Endothelial cell of umbilical vein (primary cell): Measurements from ENCODE around the gene SLC34A1. TPM values are rescaled to one million over a fixed set of nuclear protein-coding genes. Genes with fewer than 3 reads are reported as not detected.

Source experiments
- BruUV-seq: library from RNA; stranded (reverse); fragments of 400-500 nt; replicated peaks from 2 replicates; lab custom pipeline; 2021; lab: Mats Ljungman, UMichigan
- CTCF ChIA-PET: fragments of 300-600, 350-600 bp; sonication (Branson Sonifier 250); formaldehyde crosslinking; loops from one replicate; lab custom pipeline; 2021; ENCODE audit warnings: antibody characterized with exemption, inconsistent platforms; lab: Charles Lee
- POLR2A ChIA-PET: fragments of 300-600, 350-600 bp; sonication (Branson Sonifier 250); formaldehyde crosslinking; loops from one replicate; lab custom pipeline; 2021; ENCODE audit warnings: antibody characterized with exemption, inconsistent platforms; lab: Charles Lee
- DNase-seq: peaks from one replicate; pipeline ENCODE4 v3.0.0-alpha.2; 2011; ENCODE audit warnings: low read depth, low spot score
- FAIRE-seq: peaks from 2 replicates; lab custom pipeline; 2011; peaks lifted over from hg19 to GRCh38; lab: Jason Lieb, UNC
- H2AFZ ChIP-seq: 2 replicates; pipeline ENCODE4 v1.6.0; 2012; ENCODE audit warnings: low read depth, low read length, control low read depth, inconsistent platforms
- H3K27ac ChIP-seq: 2 replicates; pipeline ENCODE4 v1.5.1; 2011; ENCODE audit warnings: low read depth, mild to moderate bottlenecking, control low read depth, low read length, moderate library complexity; ENCODE audit not compliant: insufficient read depth
- H3K27me3 ChIP-seq, 2 experiments: 2 replicates each; pipeline versions ENCODE4 v1.6.0 to v1.6.1; 2011; ENCODE audit warnings: low read length in 2 of 2, mixed read lengths in 1 of 2; ENCODE audit not compliant: control insufficient read depth in 2 of 2, insufficient read depth in 2 of 2
- H3K36me3 ChIP-seq, 2 experiments: 2 replicates in 1 of 2; 3 replicates in 1 of 2; pipeline ENCODE4 v1.5.1; 2011; ENCODE audit warnings: low read length in 2 of 2, mild to moderate bottlenecking in 1 of 2, moderate library complexity in 1 of 2; ENCODE audit not compliant: control insufficient read depth in 2 of 2, insufficient read depth in 2 of 2; ENCODE audit errors: extremely low read depth in 1 of 2
- H3K4me1 ChIP-seq: 3 replicates; pipeline ENCODE4 v1.5.1; 2011; ENCODE audit warnings: mild to moderate bottlenecking, low read length; ENCODE audit not compliant: control insufficient read depth, insufficient read depth; ENCODE audit errors: extremely low read depth
- H3K4me2 ChIP-seq: 2 replicates; pipeline ENCODE4 v1.6.1; 2011; ENCODE audit warnings: low read length, control low read depth, mixed read lengths; ENCODE audit not compliant: insufficient read depth
- H3K4me3 ChIP-seq, 3 experiments: fragments of 200-600 bp in 1 of 3; sonication (generic), shearing (Covaris generic) in 1 of 3; replicated peaks in 1 of 3; 2 replicates each; pipeline ENCODE4 v1.5.1; 2011 to 2016; ENCODE audit warnings: control low read depth in 3 of 3, low read length in 3 of 3, mild to moderate bottlenecking in 2 of 3, inconsistent platforms in 1 of 3, low read depth in 1 of 3, moderate library complexity in 1 of 3; ENCODE audit not compliant: insufficient read depth in 1 of 3
- H3K79me2 ChIP-seq: 2 replicates; pipeline ENCODE4 v1.6.0; 2012; ENCODE audit warnings: low read length, inconsistent platforms; ENCODE audit not compliant: control insufficient read depth, insufficient read depth
- H3K9ac ChIP-seq: replicated peaks from 2 replicates; pipeline ENCODE3; 2011; ENCODE audit warnings: low read length, control low read depth; ENCODE audit not compliant: insufficient read depth; ENCODE audit errors: extremely low read depth
- H3K9me1 ChIP-seq: replicated peaks from 3 replicates; pipeline ENCODE4 v1.6.0; 2011; ENCODE audit warnings: mild to moderate bottlenecking, low read length; ENCODE audit not compliant: control insufficient read depth, insufficient read depth; ENCODE audit errors: extremely low read depth
- H3K9me3 ChIP-seq: replicated peaks from 2 replicates; pipeline ENCODE4 v1.5.1; 2012; ENCODE audit warnings: low read length, inconsistent platforms; ENCODE audit not compliant: control insufficient read depth, insufficient read depth
- H4K20me1 ChIP-seq: replicated peaks from 2 replicates; pipeline ENCODE3; 2011; ENCODE audit warnings: mild to moderate bottlenecking, low read length; ENCODE audit not compliant: control insufficient read depth, insufficient read depth; ENCODE audit errors: extremely low read depth
- EZH2 ChIP-seq: IDR thresholded peaks from 2 replicates; pipeline ENCODE4 v1.6.1; 2012; ENCODE audit warnings: borderline replicate concordance, low read depth, mild to moderate bottlenecking, moderate library complexity, low read length, inconsistent platforms; ENCODE audit not compliant: severe bottlenecking
- FOS ChIP-seq: IDR thresholded peaks from 2 replicates; pipeline ENCODE4 v1.6.1; 2011; ENCODE audit warnings: mild to moderate bottlenecking, low read length, moderate library complexity, borderline replicate concordance; ENCODE audit not compliant: insufficient read depth
- GATA2 ChIP-seq: IDR thresholded peaks from 2 replicates; pipeline ENCODE4 v1.7.0; 2011; ENCODE audit warnings: low read depth, mild to moderate bottlenecking, moderate library complexity, mixed read lengths, low read length; ENCODE audit not compliant: insufficient read length, insufficient read depth
- JUN ChIP-seq: IDR thresholded peaks from 2 replicates; pipeline ENCODE4 v1.6.1; 2011; ENCODE audit warnings: borderline replicate concordance, low read depth; ENCODE audit not compliant: insufficient read length, insufficient read depth
- MYC ChIP-seq: IDR thresholded peaks from one replicate; pipeline ENCODE4 v1.6.1; 2011; ENCODE audit warnings: mild to moderate bottlenecking, low read depth, low read length
- POLR2A ChIP-seq: IDR thresholded peaks from 2 replicates; pipeline ENCODE4 v1.6.1; 2012; ENCODE audit warnings: low read depth, mild to moderate bottlenecking, control low read depth, low read length
- POLR2AphosphoS5 ChIP-seq: IDR thresholded peaks from 2 replicates; pipeline ENCODE4 v1.6.1; 2012; ENCODE audit warnings: low read depth, mild to moderate bottlenecking, control low read depth, low read length, moderate library complexity; ENCODE audit not compliant: insufficient read depth
- dilution Hi-C: fragments of 300-500 bp; cut with MboI; formaldehyde crosslinking; loops from one replicate; pipeline ENCODE4 v1.15.0; 2019; ENCODE audit warnings: low sequenced_read_pairs; ENCODE audit not compliant: extremely low pct_ligation_motif_present
- intact Hi-C: fragments of 100-400 bp; cut with micrococcal nuclease; formaldehyde crosslinking; loops from one replicate; pipeline ENCODE4 v1.10.0; 2022
- polyA plus RNA-seq, 4 experiments: library from polyadenylated mRNA; depleted of rRNA in 3 of 4; stranded (reverse) in 3 of 4; unstranded in 1 of 4; fragments of >200 nt; gene quantifications; 2 replicates each; pipeline versions ENCODE4 v1.2.1 to v1.2.3, GENCODE V29; 2011 to 2012; ENCODE audit warnings: missing spikeins in 1 of 4
- total RNA-seq: library from RNA; stranded (reverse); gene quantifications from 2 replicates; pipeline ENCODE4 v1.2.3, GENCODE V29; 2021
- TF ChIP-seq, protein P1 (sequence below), 2 donors: IDR thresholded peaks; 1 replicate in 1 of 2; 2 replicates in 1 of 2; pipeline ENCODE4 v1.5.1; 2011; ENCODE audit warnings: low read length in 2 of 2, mild to moderate bottlenecking in 2 of 2, moderate library complexity in 2 of 2, control low read depth in 1 of 2, inconsistent platforms in 1 of 2, low read depth in 1 of 2; ENCODE audit not compliant: insufficient read depth in 1 of 2; ENCODE audit errors: extremely low read depth in 1 of 2
- TF ChIP-seq, protein P2 (sequence below): IDR thresholded peaks from 2 replicates; pipeline ENCODE4 v1.6.1; 2011; ENCODE audit not compliant: insufficient read depth, insufficient read length

The SLC34A1 gene
- total and polyA plus RNA-seq, 2 donors (not counting 3 experiments of a cell fraction or from before 2014, with no cell fraction given) = not detected

DNA sequence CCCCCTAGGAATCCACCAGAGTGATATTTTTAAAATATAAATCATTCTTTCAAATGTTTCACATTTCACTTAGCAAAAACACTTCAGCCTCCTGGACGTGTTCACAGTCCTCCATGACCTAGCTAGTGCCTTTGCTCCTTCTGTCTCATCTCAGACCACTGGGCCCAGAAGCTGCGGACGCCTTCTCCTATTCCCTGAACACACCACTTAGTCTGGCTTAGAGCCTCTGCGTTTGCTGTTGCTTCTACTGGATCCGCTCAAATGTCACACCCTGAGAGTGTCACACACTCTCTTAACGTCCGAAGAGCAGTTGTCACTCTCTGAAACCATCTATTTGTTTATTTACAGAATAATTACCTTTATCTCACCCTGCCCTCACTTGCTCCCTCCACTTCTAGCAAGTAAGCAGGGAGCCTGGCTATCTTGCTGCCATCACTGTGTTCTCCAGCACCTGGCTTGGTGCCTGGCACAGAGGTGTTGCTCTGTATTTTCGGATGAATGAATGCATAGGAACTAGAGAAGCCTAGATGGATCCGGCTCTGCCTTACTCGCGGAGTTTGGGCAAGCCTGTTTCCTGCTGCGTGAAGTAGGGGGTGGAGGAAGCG is 41.1 kb downstream of the SLC34A1 start:
- Histone ChIP-seq H3K9ac (peak overlapping the region; percentile 59), H3K4me2 (peak overlapping the region; percentile 48), H3K4me3 (peak overlapping the region in 2 of 3 experiments; percentile 51 to 52), H2AFZ (peak overlapping the region; percentile 92), H3K4me1 (peaks cover 14% of the 10 kb centered on the region), H3K36me3 (no peaks in the 10 kb centered on the region), H3K79me2 (peaks cover 27% of the 10 kb centered on the region), H3K9me1 (no peaks in the 10 kb centered on the region), H4K20me1 (no peaks in the 10 kb centered on the region), H3K27ac (peak overlapping the region; percentile 61), H3K9me3 (no peaks in the 10 kb centered on the region), H3K27me3 (no peaks in the 10 kb centered on the region)
- TF ChIP-seq POLR2AphosphoS5 (no peak), POLR2A (no peak), GATA2 (no peak), FOS (no peak), MYC (no peak), JUN (no peak), EZH2 (no peak)
- TF ChIP-seq, protein P1, sequence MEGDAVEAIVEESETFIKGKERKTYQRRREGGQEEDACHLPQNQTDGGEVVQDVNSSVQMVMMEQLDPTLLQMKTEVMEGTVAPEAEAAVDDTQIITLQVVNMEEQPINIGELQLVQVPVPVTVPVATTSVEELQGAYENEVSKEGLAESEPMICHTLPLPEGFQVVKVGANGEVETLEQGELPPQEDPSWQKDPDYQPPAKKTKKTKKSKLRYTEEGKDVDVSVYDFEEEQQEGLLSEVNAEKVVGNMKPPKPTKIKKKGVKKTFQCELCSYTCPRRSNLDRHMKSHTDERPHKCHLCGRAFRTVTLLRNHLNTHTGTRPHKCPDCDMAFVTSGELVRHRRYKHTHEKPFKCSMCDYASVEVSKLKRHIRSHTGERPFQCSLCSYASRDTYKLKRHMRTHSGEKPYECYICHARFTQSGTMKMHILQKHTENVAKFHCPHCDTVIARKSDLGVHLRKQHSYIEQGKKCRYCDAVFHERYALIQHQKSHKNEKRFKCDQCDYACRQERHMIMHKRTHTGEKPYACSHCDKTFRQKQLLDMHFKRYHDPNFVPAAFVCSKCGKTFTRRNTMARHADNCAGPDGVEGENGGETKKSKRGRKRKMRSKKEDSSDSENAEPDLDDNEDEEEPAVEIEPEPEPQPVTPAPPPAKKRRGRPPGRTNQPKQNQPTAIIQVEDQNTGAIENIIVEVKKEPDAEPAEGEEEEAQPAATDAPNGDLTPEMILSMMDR (IDR thresholded peaks at IDR 0.05; ENCODE audit: extremely low read depth in 1 of 2, insufficient read depth in 1 of 2, low read depth in 1 of 2, low read length in 2 of 2) = no peak
- TF ChIP-seq, protein P2, sequence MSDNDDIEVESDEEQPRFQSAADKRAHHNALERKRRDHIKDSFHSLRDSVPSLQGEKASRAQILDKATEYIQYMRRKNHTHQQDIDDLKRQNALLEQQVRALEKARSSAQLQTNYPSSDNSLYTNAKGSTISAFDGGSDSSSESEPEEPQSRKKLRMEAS = no peak
- intact Hi-C loops = no loop called here
- POLR2A ChIA-PET = interaction anchor here (0.9 to 1.9 kb wide), 4 partner anchors 15 to 70 kb away, joined by 4 to 7 read pairs (median 4); no protein-coding TSS in a partner anchor
- CTCF ChIA-PET = interaction anchor here (1.0 to 5.2 kb wide), 6 partner anchors 17 to 36 kb away, joined by 4 to 43 read pairs (median 8); no protein-coding TSS in a partner anchor
- FAIRE-seq (no peak), DNase-seq (no peak)
- no TSS peak for BruUV-seq
- dilution Hi-C loops = no loop called here
